Loucy (cell line): ENCODE results near the gene ALK.

Source experiments
- H2AFZ ChIP-seq: fragments of 200-600 bp; sonication (generic); 2 replicates; pipeline ENCODE4 v1.6.0; 2016; ENCODE audit warnings: antibody characterized with exemption, mild to moderate bottlenecking, low read length, moderate library complexity
- H3F3A ChIP-seq: fragments of 200-600 bp; 2 replicates; pipeline ENCODE4 v1.6.0; 2016; ENCODE audit warnings: antibody characterized with exemption, low read depth, mild to moderate bottlenecking
- H3K27me3 ChIP-seq: fragments of 200-600 bp; sonication (generic); 2 replicates; pipeline ENCODE4 v1.6.1; 2014; ENCODE audit warnings: low read length, mild to moderate bottlenecking; ENCODE audit not compliant: insufficient read depth, poor library complexity, severe bottlenecking
- H3K36me3 ChIP-seq: fragments of 200-600 bp; sonication (generic); 2 replicates; pipeline ENCODE4 v1.6.1; 2016; ENCODE audit warnings: low read length; ENCODE audit not compliant: insufficient read depth
- H3K4me1 ChIP-seq: fragments of 200-600 bp; sonication (generic); 2 replicates; pipeline ENCODE4 v1.5.1; 2014; ENCODE audit warnings: low read length, mild to moderate bottlenecking; ENCODE audit not compliant: insufficient read depth, poor library complexity, severe bottlenecking
- H3K4me2 ChIP-seq: fragments of 200-600 bp; sonication (generic); 2 replicates; pipeline ENCODE4 v1.6.0; 2014; ENCODE audit warnings: antibody characterized with exemption, low read length, low read depth, mild to moderate bottlenecking; ENCODE audit not compliant: poor library complexity, severe bottlenecking
- H3K4me3 ChIP-seq: fragments of 200-600 bp; sonication (generic); 2 replicates; pipeline ENCODE4 v1.5.1; 2014; ENCODE audit warnings: low read length, mild to moderate bottlenecking, mixed read lengths; ENCODE audit not compliant: poor library complexity, severe bottlenecking
- H3K79me2 ChIP-seq: fragments of 200-600 bp; sonication (generic); 2 replicates; pipeline ENCODE4 v1.6.1; 2014; ENCODE audit warnings: low read length; ENCODE audit not compliant: insufficient read depth
- H3K9ac ChIP-seq: fragments of 200-600 bp; sonication (generic); 2 replicates; pipeline ENCODE4 v1.6.0; 2014; ENCODE audit warnings: mild to moderate bottlenecking, low read depth, low read length, moderate library complexity; ENCODE audit not compliant: poor library complexity, severe bottlenecking
- H3K9me2 ChIP-seq: fragments of 200-600 bp; sonication (generic); replicated peaks from 2 replicates; pipeline ENCODE4 v1.6.1; 2016; ENCODE audit warnings: low read depth, low read length, mixed read lengths
- H3K9me3 ChIP-seq: fragments of 200-600 bp; sonication (generic); 2 replicates; pipeline ENCODE4 v1.6.1; 2014; ENCODE audit warnings: mild to moderate bottlenecking, antibody characterized with exemption, low read length, low read depth; ENCODE audit not compliant: insufficient read depth
- H4K20me1 ChIP-seq: fragments of 200-600 bp; sonication (generic); 2 replicates; pipeline ENCODE4 v1.6.0; 2014; ENCODE audit warnings: antibody characterized with exemption, low read length, mild to moderate bottlenecking; ENCODE audit not compliant: insufficient read depth, poor library complexity, severe bottlenecking
- CTCF ChIP-seq: fragments of 200-600 bp; sonication (generic); conservative IDR thresholded peaks from 2 replicates; pipeline ENCODE4 v1.5.1; 2014; ENCODE audit warnings: mild to moderate bottlenecking, antibody characterized with exemption, low read length
- EZH2phosphoT487 ChIP-seq: fragments of 200-600 bp; IDR thresholded peaks from 2 replicates; pipeline ENCODE4 v1.6.1; 2018; ENCODE audit warnings: antibody characterized with exemption, mild to moderate bottlenecking, moderate library complexity, borderline replicate concordance

The ALK gene

GRCh38 chr2:29164091-29164846, 757.1 kb downstream of the ALK start:
- Histone ChIP-seq H3K4me1 (no peaks in the 10 kb centered on the region), H3K9ac (no peak overlapping the region), H4K20me1 (no peaks in the 10 kb centered on the region), H3K36me3 (no peaks in the 10 kb centered on the region), H2AFZ (no peak overlapping the region; the same call in 1 of the 2 replicates), H3K9me2 (no peaks in the 10 kb centered on the region), H3K9me3 (no peaks in the 10 kb centered on the region), H3K4me2 (no peak overlapping the region), H3F3A (no peaks in the 10 kb centered on the region), H3K4me3 (no peak overlapping the region), H3K27me3 (no peaks in the 10 kb centered on the region), H3K79me2 (no peaks in the 10 kb centered on the region)
- TF ChIP-seq EZH2phosphoT487 (no peak), CTCF (no peak)

GRCh38 chr2:29162204-29162928, 759.0 kb downstream of the ALK start:
- Histone ChIP-seq H3K4me3 (no peak overlapping the region), H3K36me3 (no peaks in the 10 kb centered on the region), H2AFZ (no peak overlapping the region), H3K79me2 (no peaks in the 10 kb centered on the region), H3K4me1 (no peaks in the 10 kb centered on the region), H3K9me3 (no peaks in the 10 kb centered on the region), H3K4me2 (no peak overlapping the region), H3K9me2 (no peaks in the 10 kb centered on the region), H3F3A (no peaks in the 10 kb centered on the region), H4K20me1 (no peaks in the 10 kb centered on the region), H3K27me3 (no peaks in the 10 kb centered on the region), H3K9ac (no peak overlapping the region)
- TF ChIP-seq EZH2phosphoT487 = no peak
- TF ChIP-seq CTCF = no peak

GRCh38 chr2:29160184-29160583, 761.2 kb downstream of the ALK start:
- no peak overlapping the region for H3K4me2 ChIP-seq
- H3K9ac ChIP-seq = no peak overlapping the region
- H3K9me2 ChIP-seq = no peaks in the 10 kb centered on the region
- no peaks in the 10 kb centered on the region for H3F3A ChIP-seq
- no peaks in the 10 kb centered on the region for H4K20me1 ChIP-seq
- H3K9me3 ChIP-seq = no peaks in the 10 kb centered on the region
- H3K36me3 ChIP-seq = no peaks in the 10 kb centered on the region
- H2AFZ ChIP-seq = no peak overlapping the region
- no peaks in the 10 kb centered on the region for H3K79me2 ChIP-seq
- no peak for TF ChIP-seq EZH2phosphoT487
- TF ChIP-seq CTCF = no peak
- no peaks in the 10 kb centered on the region for H3K4me1 ChIP-seq
- H3K4me3 ChIP-seq = no peak overlapping the region
- no peaks in the 10 kb centered on the region for H3K27me3 ChIP-seq
